ENCODE measurements around the gene AIF1L. TPM values are rescaled to one million over a fixed set of nuclear protein-coding genes. Genes with fewer than 3 reads are reported as not detected.

AIF1L gene
- total RNA-seq: 10 to 100 TPM; 12.5 to 33.8 (median 22.5) TPM

GRCh38 chr9:131096269-131097125, at the start of gene AIF1L:
AIF1L (plus strand) TSS chr9:131096531; CDS start chr9:131096630, 99 bp downstream.
- Histone ChIP-seq H3K27me3 (peaks cover 0 to 14% of the 10 kb centered on the region in 2 donors), H3K9me3 (no peaks in the 10 kb centered on the region), H3K36me3 (no peaks in the 10 kb centered on the region), H3K4me1 (no peaks in the 10 kb centered on the region), H3K4me3 (peak within 1 kb of the TSS; percentile 55 to 82 (median 64)), H3K27ac (peak within 1 kb of the TSS; percentile 26 to 45)
- intact Hi-C loops (cut with DNase I; ENCODE audit: low total_unique reads): no loop called here
- TF ChIP-seq CTCF (IDR thresholded peaks at IDR 0.05) (no peak), POLR2AphosphoS5 (IDR thresholded peaks at IDR 0.05) (no peak), POLR2A (IDR thresholded peaks at IDR 0.05) (no peak)
- no peak for DNase-seq (ENCODE audit: low spot score in 2 of 2)

- peak; percentile 80 to 85 (median 81) for TF ChIP-seq CTCF (IDR thresholded peaks at IDR 0.05)
- TF ChIP-seq POLR2A (IDR thresholded peaks at IDR 0.05): no peak
- DNase-seq (ENCODE audit: low spot score in 2 of 2): peak in 1 of 2 donors; percentile 25
- Histone ChIP-seq H3K27me3 (peaks cover 0 to 5% of the 10 kb centered on the region in 2 donors), H3K9me3 (no peaks in the 10 kb centered on the region), H3K27ac (no peak overlapping the region), H3K4me3 (peak overlapping the region in 2 of 3 donors; percentile 16 to 35), H3K4me1 (no peaks in the 10 kb centered on the region), H3K36me3 (no peaks in the 10 kb centered on the region)
- intact Hi-C loops (cut with DNase I; ENCODE audit: low total_unique reads): loop anchor here (10.0 kb wide), 1 partner anchor 58 kb away; no protein-coding TSS in a partner anchor
Observed at GRCh38 chr9:131046581-131047202, 49.6 kb upstream of the AIF1L start.

- Histone ChIP-seq H3K9me3 (no peaks in the 10 kb centered on the region), H3K4me3 (no peak overlapping the region), H3K4me1 (no peaks in the 10 kb centered on the region), H3K36me3 (no peaks in the 10 kb centered on the region), H3K27ac (no peak overlapping the region), H3K27me3 (peaks cover 0 to 5% of the 10 kb centered on the region in 2 donors)
- intact Hi-C loops (cut with DNase I; ENCODE audit: low total_unique reads): loop anchor here (10.0 kb wide), 1 partner anchor 56 kb away; no protein-coding TSS in a partner anchor
- no peak for TF ChIP-seq CTCF (IDR thresholded peaks at IDR 0.05)
- no peak for TF ChIP-seq POLR2AphosphoS5 (IDR thresholded peaks at IDR 0.05)
- TF ChIP-seq POLR2A (IDR thresholded peaks at IDR 0.05): no peak
- DNase-seq (ENCODE audit: low spot score in 2 of 2): no peak
Observed at GRCh38 chr9:131048332-131048731, 48.0 kb upstream of the AIF1L start.

GRCh38 chr9:131048820-131049219, 47.5 kb upstream of the AIF1L start:
- H3K27ac ChIP-seq: no peak overlapping the region
- no peaks in the 10 kb centered on the region for H3K4me1 ChIP-seq
- H3K9me3 ChIP-seq: no peaks in the 10 kb centered on the region
- intact Hi-C loops (cut with DNase I; ENCODE audit: low total_unique reads): loop anchor here (10.0 kb wide), 1 partner anchor 56 kb away; no protein-coding TSS in a partner anchor
- no peaks in the 10 kb centered on the region for H3K36me3 ChIP-seq
- peaks cover 0 to 5% of the 10 kb centered on the region in 2 donors for H3K27me3 ChIP-seq
- H3K4me3 ChIP-seq: no peak overlapping the region
- TF ChIP-seq POLR2AphosphoS5 (IDR thresholded peaks at IDR 0.05): no peak
- no peak for TF ChIP-seq CTCF (IDR thresholded peaks at IDR 0.05)
- TF ChIP-seq POLR2A (IDR thresholded peaks at IDR 0.05): no peak
- no peak for DNase-seq (ENCODE audit: low spot score in 2 of 2)

All from breast epithelium (tissue), 4 donors.